Measurements from ENCODE around the gene OR6T1. TPM values are rescaled to one million over a fixed set of nuclear protein-coding genes. Genes with fewer than 3 reads are reported as not detected.

The OR6T1 gene
- total RNA-seq, 1 experiment from 2014 or later: not detected

DNA sequence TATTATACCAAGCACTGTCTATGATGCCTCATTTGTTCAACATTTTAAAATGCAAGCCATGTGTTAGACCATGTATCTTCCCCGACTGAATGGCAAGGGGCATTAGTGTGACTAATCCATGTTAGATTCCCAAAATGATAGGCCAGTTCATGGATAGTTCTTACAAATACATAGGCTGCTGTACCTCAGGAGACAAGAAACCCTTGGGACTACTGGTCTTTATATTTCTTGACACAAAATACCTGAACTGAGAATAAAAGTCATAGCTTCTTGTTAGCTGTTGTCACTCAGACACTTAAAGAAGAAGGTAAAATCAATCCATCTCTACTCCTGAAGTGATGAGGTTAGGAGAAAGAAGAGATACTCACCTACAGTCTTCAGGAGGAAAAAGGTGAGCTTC lies 41.8 kb downstream of the OR6T1 start, which contains the start of gene OR8D4:
Gene OR8D4, plus strand, starts transcription at position 301 of the 400 bp plus-strand sequence. CDS start 4,265 bp downstream, outside the sequence.
- ChIA-PET POLR2A (no interaction called here), CTCF (no interaction called here)
- H3K27ac Mint-ChIP-seq: no peak within 1 kb of the TSS
- peaks cover 8% of the 10 kb centered on the region for H3K4me1 Mint-ChIP-seq
- no peaks in the 10 kb centered on the region for H3K36me3 Mint-ChIP-seq
- H3K27me3 Mint-ChIP-seq (ENCODE audit: low read depth): no peaks in the 10 kb centered on the region
- TF ChIP-seq, protein P1, sequence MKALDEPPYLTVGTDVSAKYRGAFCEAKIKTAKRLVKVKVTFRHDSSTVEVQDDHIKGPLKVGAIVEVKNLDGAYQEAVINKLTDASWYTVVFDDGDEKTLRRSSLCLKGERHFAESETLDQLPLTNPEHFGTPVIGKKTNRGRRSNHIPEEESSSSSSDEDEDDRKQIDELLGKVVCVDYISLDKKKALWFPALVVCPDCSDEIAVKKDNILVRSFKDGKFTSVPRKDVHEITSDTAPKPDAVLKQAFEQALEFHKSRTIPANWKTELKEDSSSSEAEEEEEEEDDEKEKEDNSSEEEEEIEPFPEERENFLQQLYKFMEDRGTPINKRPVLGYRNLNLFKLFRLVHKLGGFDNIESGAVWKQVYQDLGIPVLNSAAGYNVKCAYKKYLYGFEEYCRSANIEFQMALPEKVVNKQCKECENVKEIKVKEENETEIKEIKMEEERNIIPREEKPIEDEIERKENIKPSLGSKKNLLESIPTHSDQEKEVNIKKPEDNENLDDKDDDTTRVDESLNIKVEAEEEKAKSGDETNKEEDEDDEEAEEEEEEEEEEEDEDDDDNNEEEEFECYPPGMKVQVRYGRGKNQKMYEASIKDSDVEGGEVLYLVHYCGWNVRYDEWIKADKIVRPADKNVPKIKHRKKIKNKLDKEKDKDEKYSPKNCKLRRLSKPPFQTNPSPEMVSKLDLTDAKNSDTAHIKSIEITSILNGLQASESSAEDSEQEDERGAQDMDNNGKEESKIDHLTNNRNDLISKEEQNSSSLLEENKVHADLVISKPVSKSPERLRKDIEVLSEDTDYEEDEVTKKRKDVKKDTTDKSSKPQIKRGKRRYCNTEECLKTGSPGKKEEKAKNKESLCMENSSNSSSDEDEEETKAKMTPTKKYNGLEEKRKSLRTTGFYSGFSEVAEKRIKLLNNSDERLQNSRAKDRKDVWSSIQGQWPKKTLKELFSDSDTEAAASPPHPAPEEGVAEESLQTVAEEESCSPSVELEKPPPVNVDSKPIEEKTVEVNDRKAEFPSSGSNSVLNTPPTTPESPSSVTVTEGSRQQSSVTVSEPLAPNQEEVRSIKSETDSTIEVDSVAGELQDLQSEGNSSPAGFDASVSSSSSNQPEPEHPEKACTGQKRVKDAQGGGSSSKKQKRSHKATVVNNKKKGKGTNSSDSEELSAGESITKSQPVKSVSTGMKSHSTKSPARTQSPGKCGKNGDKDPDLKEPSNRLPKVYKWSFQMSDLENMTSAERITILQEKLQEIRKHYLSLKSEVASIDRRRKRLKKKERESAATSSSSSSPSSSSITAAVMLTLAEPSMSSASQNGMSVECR (CRISPR knock-in tag; IDR thresholded peaks at IDR 0.05; ENCODE audit: borderline replicate concordance): no peak
- TF ChIP-seq, protein P2, sequence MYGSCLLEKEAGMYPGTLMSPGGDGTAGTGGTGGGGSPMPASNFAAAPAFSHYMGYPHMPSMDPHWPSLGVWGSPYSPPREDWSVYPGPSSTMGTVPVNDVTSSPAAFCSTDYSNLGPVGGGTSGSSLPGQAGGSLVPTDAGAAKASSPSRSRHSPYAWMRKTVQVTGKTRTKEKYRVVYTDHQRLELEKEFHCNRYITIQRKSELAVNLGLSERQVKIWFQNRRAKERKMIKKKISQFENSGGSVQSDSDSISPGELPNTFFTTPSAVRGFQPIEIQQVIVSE (CRISPR knock-in tag; IDR thresholded peaks at IDR 0.05; ENCODE audit: borderline replicate concordance): no peak
- TF ChIP-seq ELF4 (CRISPR knock-in tag; IDR thresholded peaks at IDR 0.05; ENCODE audit: low read depth) (no peak), SP1 (CRISPR knock-in tag; conservative IDR thresholded peaks at IDR 0.05) (no peak), GTF2I (CRISPR knock-in tag; conservative IDR thresholded peaks at IDR 0.05) (no peak), MYBL2 (CRISPR knock-in tag; IDR thresholded peaks at IDR 0.05) (no peak), ZNF416 (CRISPR knock-in tag; IDR thresholded peaks at IDR 0.05) (no peak), CREM (CRISPR knock-in tag; IDR thresholded peaks at IDR 0.05) (no peak), FOXK1 (CRISPR knock-in tag; IDR thresholded peaks at IDR 0.05) (no peak), JAZF1 (CRISPR knock-in tag; IDR thresholded peaks at IDR 0.05) (no peak), FOXJ3 (CRISPR knock-in tag; IDR thresholded peaks at IDR 0.05; ENCODE audit: borderline replicate concordance) (no peak), ZNF317 (CRISPR knock-in tag; IDR thresholded peaks at IDR 0.05; ENCODE audit: borderline replicate concordance, low read depth) (no peak), CREB1 (CRISPR knock-in tag; IDR thresholded peaks at IDR 0.05) (no peak)
- TF ChIP-seq, protein P3, sequence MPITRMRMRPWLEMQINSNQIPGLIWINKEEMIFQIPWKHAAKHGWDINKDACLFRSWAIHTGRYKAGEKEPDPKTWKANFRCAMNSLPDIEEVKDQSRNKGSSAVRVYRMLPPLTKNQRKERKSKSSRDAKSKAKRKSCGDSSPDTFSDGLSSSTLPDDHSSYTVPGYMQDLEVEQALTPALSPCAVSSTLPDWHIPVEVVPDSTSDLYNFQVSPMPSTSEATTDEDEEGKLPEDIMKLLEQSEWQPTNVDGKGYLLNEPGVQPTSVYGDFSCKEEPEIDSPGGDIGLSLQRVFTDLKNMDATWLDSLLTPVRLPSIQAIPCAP (CRISPR knock-in tag; IDR thresholded peaks at IDR 0.05): no peak
- TF ChIP-seq, protein P4, sequence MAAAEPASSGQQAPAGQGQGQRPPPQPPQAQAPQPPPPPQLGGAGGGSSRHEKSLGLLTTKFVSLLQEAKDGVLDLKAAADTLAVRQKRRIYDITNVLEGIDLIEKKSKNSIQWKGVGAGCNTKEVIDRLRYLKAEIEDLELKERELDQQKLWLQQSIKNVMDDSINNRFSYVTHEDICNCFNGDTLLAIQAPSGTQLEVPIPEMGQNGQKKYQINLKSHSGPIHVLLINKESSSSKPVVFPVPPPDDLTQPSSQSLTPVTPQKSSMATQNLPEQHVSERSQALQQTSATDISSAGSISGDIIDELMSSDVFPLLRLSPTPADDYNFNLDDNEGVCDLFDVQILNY (CRISPR knock-in tag; IDR thresholded peaks at IDR 0.05): no peak
- TF ChIP-seq, protein P5, sequence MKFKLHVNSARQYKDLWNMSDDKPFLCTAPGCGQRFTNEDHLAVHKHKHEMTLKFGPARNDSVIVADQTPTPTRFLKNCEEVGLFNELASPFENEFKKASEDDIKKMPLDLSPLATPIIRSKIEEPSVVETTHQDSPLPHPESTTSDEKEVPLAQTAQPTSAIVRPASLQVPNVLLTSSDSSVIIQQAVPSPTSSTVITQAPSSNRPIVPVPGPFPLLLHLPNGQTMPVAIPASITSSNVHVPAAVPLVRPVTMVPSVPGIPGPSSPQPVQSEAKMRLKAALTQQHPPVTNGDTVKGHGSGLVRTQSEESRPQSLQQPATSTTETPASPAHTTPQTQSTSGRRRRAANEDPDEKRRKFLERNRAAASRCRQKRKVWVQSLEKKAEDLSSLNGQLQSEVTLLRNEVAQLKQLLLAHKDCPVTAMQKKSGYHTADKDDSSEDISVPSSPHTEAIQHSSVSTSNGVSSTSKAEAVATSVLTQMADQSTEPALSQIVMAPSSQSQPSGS (CRISPR knock-in tag; IDR thresholded peaks at IDR 0.05; ENCODE audit: borderline replicate concordance, low read depth): no peak
- TF ChIP-seq, protein P6, sequence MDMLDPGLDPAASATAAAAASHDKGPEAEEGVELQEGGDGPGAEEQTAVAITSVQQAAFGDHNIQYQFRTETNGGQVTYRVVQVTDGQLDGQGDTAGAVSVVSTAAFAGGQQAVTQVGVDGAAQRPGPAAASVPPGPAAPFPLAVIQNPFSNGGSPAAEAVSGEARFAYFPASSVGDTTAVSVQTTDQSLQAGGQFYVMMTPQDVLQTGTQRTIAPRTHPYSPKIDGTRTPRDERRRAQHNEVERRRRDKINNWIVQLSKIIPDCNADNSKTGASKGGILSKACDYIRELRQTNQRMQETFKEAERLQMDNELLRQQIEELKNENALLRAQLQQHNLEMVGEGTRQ (CRISPR knock-in tag; IDR thresholded peaks at IDR 0.05): no peak
- TF ChIP-seq, protein P7, sequence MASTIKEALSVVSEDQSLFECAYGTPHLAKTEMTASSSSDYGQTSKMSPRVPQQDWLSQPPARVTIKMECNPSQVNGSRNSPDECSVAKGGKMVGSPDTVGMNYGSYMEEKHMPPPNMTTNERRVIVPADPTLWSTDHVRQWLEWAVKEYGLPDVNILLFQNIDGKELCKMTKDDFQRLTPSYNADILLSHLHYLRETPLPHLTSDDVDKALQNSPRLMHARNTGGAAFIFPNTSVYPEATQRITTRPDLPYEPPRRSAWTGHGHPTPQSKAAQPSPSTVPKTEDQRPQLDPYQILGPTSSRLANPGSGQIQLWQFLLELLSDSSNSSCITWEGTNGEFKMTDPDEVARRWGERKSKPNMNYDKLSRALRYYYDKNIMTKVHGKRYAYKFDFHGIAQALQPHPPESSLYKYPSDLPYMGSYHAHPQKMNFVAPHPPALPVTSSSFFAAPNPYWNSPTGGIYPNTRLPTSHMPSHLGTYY (CRISPR knock-in tag; IDR thresholded peaks at IDR 0.05): no peak
- TF ChIP-seq, protein P8, sequence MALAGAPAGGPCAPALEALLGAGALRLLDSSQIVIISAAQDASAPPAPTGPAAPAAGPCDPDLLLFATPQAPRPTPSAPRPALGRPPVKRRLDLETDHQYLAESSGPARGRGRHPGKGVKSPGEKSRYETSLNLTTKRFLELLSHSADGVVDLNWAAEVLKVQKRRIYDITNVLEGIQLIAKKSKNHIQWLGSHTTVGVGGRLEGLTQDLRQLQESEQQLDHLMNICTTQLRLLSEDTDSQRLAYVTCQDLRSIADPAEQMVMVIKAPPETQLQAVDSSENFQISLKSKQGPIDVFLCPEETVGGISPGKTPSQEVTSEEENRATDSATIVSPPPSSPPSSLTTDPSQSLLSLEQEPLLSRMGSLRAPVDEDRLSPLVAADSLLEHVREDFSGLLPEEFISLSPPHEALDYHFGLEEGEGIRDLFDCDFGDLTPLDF (CRISPR knock-in tag; IDR thresholded peaks at IDR 0.05): no peak
- TF ChIP-seq, protein P9, sequence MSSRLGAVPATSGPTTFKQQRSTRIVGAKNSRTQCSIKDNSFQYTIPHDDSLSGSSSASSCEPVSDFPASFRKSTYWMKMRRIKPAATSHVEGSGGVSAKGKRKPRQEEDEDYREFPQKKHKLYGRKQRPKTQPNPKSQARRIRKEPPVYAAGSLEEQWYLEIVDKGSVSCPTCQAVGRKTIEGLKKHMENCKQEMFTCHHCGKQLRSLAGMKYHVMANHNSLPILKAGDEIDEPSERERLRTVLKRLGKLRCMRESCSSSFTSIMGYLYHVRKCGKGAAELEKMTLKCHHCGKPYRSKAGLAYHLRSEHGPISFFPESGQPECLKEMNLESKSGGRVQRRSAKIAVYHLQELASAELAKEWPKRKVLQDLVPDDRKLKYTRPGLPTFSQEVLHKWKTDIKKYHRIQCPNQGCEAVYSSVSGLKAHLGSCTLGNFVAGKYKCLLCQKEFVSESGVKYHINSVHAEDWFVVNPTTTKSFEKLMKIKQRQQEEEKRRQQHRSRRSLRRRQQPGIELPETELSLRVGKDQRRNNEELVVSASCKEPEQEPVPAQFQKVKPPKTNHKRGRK (CRISPR knock-in tag; IDR thresholded peaks at IDR 0.05; ENCODE audit: borderline replicate concordance): no peak
- DNase-seq (ENCODE audit: low spot score) (no peak), ATAC-seq (no peak)
- H3K9me3 Mint-ChIP-seq: no peaks in the 10 kb centered on the region
- H3K4me3 Mint-ChIP-seq: no peak within 1 kb of the TSS
